B cell (primary cell): ENCODE measurements around the gene USP6NL.

ENCODE experiments used
- EZH2 ChIP-seq: IDR thresholded peaks from 2 replicates; pipeline ENCODE4 v1.6.1; 2012; ENCODE audit warnings: borderline replicate concordance, low read depth, mild to moderate bottlenecking, moderate library complexity, low read length; ENCODE audit not compliant: insufficient read depth, poor library complexity, severe bottlenecking
- TF ChIP-seq, protein P1 (sequence below): fragments of 200-600 bp; IDR thresholded peaks from one replicate; pipeline ENCODE4 v1.8.0; 2022; ENCODE audit warnings: antibody characterized with exemption, mild to moderate bottlenecking

- TF ChIP-seq EZH2, result no peak
- TF ChIP-seq, protein P1, sequence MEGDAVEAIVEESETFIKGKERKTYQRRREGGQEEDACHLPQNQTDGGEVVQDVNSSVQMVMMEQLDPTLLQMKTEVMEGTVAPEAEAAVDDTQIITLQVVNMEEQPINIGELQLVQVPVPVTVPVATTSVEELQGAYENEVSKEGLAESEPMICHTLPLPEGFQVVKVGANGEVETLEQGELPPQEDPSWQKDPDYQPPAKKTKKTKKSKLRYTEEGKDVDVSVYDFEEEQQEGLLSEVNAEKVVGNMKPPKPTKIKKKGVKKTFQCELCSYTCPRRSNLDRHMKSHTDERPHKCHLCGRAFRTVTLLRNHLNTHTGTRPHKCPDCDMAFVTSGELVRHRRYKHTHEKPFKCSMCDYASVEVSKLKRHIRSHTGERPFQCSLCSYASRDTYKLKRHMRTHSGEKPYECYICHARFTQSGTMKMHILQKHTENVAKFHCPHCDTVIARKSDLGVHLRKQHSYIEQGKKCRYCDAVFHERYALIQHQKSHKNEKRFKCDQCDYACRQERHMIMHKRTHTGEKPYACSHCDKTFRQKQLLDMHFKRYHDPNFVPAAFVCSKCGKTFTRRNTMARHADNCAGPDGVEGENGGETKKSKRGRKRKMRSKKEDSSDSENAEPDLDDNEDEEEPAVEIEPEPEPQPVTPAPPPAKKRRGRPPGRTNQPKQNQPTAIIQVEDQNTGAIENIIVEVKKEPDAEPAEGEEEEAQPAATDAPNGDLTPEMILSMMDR, result no peak
Observed at GRCh38 chr10:11557967-11558366, 53.5 kb downstream of the USP6NL start.
